ENCODE data around the gene TRIML1. TPM values are rescaled to one million over a fixed set of nuclear protein-coding genes. Genes with fewer than 3 reads are reported as not detected.

Gene TRIML1
- total and polyA plus RNA-seq, 12 donors = not detected

- Histone ChIP-seq H3K27me3 (no peaks in the 10 kb centered on the region), H3K4me1 (replicated peaks in 1 of 2) (no peaks in the 10 kb centered on the region), H3K9me3 (replicated peaks in 1 of 3) (no peaks in the 10 kb centered on the region), H3K36me3 (replicated peaks in 1 of 2) (no peaks in the 10 kb centered on the region), H3K4me3 (no peak overlapping the region), H3K27ac (no peak overlapping the region)
- intact Hi-C loops (cut with DNase I) = no loop called here
- TF ChIP-seq POLR2A (IDR thresholded peaks at IDR 0.05) (no peak), CTCF (IDR thresholded peaks at IDR 0.05) (no peak)
- no peak for DNase-seq
- WGBS, 4 donors = 83 to 91% (median 86%) methylated on average over 9 of the region's 9 CpGs
Observed at GRCh38 chr4:188113156-188113555, 26.1 kb upstream of the TRIML1 start.

GRCh38 chr4:188117631-188118324 is 21.5 kb upstream of the TRIML1 start:
- intact Hi-C loops (cut with DNase I) = no loop called here
- TF ChIP-seq POLR2A (IDR thresholded peaks at IDR 0.05) = no peak
- no peak for TF ChIP-seq CTCF (IDR thresholded peaks at IDR 0.05)

GRCh38 chr4:188121530-188121929 is 17.7 kb upstream of the TRIML1 start:
- TF ChIP-seq CTCF (IDR thresholded peaks at IDR 0.05) = no peak
- TF ChIP-seq POLR2A (IDR thresholded peaks at IDR 0.05) = no peak
- Histone ChIP-seq H3K4me1 (replicated peaks in 1 of 2) (no peaks in the 10 kb centered on the region), H3K9me3 (replicated peaks in 1 of 3) (no peaks in the 10 kb centered on the region), H3K36me3 (replicated peaks in 1 of 2) (no peaks in the 10 kb centered on the region), H3K4me3 (no peak overlapping the region), H3K27me3 (no peaks in the 10 kb centered on the region), H3K27ac (no peak overlapping the region)
- 67 to 71% (median 69%) methylated on average over 13 of the region's 13 CpGs for WGBS, 4 donors
- no peak for DNase-seq
- intact Hi-C loops (cut with DNase I) = no loop called here

More at GRCh38 chr4:188117631-188118324, 21.5 kb upstream of the TRIML1 start:
- H3K27ac ChIP-seq = no peak overlapping the region
- no peaks in the 10 kb centered on the region for H3K36me3 ChIP-seq (replicated peaks in 1 of 2)
- no peaks in the 10 kb centered on the region for H3K9me3 ChIP-seq (replicated peaks in 1 of 3)
- no peak overlapping the region for H3K4me3 ChIP-seq
- 80 to 89% (median 82%) methylated on average over 14 to 16 of the region's 16 CpGs for WGBS, 4 donors
- no peaks in the 10 kb centered on the region for H3K27me3 ChIP-seq
- no peak for DNase-seq
- H3K4me1 ChIP-seq (replicated peaks in 1 of 2) = no peaks in the 10 kb centered on the region

GRCh38 chr4:188127214-188127874 is 11.9 kb upstream of the TRIML1 start:
- WGBS, 4 donors = 57 to 64% (median 61%) methylated on average over 5 of the region's 5 CpGs
- peak in 6 of 7 donors; percentile 34 to 76 (median 44) for DNase-seq
- Histone ChIP-seq H3K4me1 (replicated peaks in 1 of 2) (peaks cover 3% of the 10 kb centered on the region in 2 donors), H3K9me3 (replicated peaks in 1 of 3) (no peaks in the 10 kb centered on the region), H3K27me3 (no peaks in the 10 kb centered on the region), H3K36me3 (replicated peaks in 1 of 2) (no peaks in the 10 kb centered on the region), H3K4me3 (no peak overlapping the region), H3K27ac (peak overlapping the region in 3 of 5 donors; percentile 15 to 49 (median 30))
- TF ChIP-seq CTCF (IDR thresholded peaks at IDR 0.05) = no peak
- no peak for TF ChIP-seq POLR2A (IDR thresholded peaks at IDR 0.05)
- intact Hi-C loops (cut with DNase I) = no loop called here

All from adrenal gland (tissue), 12 donors.